Measurements from ENCODE around the gene ST7. TPM values are rescaled to one million over a fixed set of nuclear protein-coding genes. Genes with fewer than 3 reads are reported as not detected.

The ST7 gene
- total and polyA plus RNA-seq, 2 of the 13 experiments (the other 11 are each of a cell fraction or from before 2014, with no cell fraction given), result 17.3 to 23.5 TPM

- intact Hi-C loops (cut with micrococcal nuclease; ENCODE audit: unreplicated experiment) (no loop called here), in situ Hi-C loops (cut with HindIII; ENCODE audit: extremely low pct_ligation_motif_present, low pct_unique_long_range_greater_than_20kb) (no loop called here)
- TF ChIP-seq NAIF1 (CRISPR knock-in tag; IDR thresholded peaks at IDR 0.05; ENCODE audit: borderline replicate concordance), result no peak
- TF ChIP-seq RFXAP (CRISPR knock-in tag; IDR thresholded peaks at IDR 0.05; ENCODE audit: borderline replicate concordance), result no peak
- no peak for TF ChIP-seq ZNF570 (CRISPR knock-in tag; IDR thresholded peaks at IDR 0.05; ENCODE audit: borderline replicate concordance)
- no peak for TF ChIP-seq ZSCAN22 (CRISPR knock-in tag; IDR thresholded peaks at IDR 0.05)
- no peak for TF ChIP-seq ZEB1 (IDR thresholded peaks at IDR 0.05; ENCODE audit: insufficient replicate concordance, low read depth)
- TF ChIP-seq ZBTB44 (CRISPR knock-in tag; IDR thresholded peaks at IDR 0.05), result no peak
- TF ChIP-seq FOSL1 (CRISPR knock-in tag; IDR thresholded peaks at IDR 0.05; ENCODE audit: borderline replicate concordance), result no peak
- no peak for TF ChIP-seq ZNF572 (CRISPR knock-in tag; IDR thresholded peaks at IDR 0.05)
- TF ChIP-seq ZNF747 (CRISPR knock-in tag; IDR thresholded peaks at IDR 0.05; ENCODE audit: borderline replicate concordance), result no peak
- TF ChIP-seq, protein P1, sequence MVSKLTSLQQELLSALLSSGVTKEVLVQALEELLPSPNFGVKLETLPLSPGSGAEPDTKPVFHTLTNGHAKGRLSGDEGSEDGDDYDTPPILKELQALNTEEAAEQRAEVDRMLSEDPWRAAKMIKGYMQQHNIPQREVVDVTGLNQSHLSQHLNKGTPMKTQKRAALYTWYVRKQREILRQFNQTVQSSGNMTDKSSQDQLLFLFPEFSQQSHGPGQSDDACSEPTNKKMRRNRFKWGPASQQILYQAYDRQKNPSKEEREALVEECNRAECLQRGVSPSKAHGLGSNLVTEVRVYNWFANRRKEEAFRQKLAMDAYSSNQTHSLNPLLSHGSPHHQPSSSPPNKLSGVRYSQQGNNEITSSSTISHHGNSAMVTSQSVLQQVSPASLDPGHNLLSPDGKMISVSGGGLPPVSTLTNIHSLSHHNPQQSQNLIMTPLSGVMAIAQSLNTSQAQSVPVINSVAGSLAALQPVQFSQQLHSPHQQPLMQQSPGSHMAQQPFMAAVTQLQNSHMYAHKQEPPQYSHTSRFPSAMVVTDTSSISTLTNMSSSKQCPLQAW (CRISPR knock-in tag; IDR thresholded peaks at IDR 0.05), result no peak
- no peak for TF ChIP-seq RBFOX2 (IDR thresholded peaks at IDR 0.05; ENCODE audit: low read depth, low read length)
- no peak for TF ChIP-seq NFKB2 (CRISPR knock-in tag; IDR thresholded peaks at IDR 0.05; ENCODE audit: borderline replicate concordance)
- no peak for TF ChIP-seq ZNF589 (CRISPR knock-in tag; conservative IDR thresholded peaks at IDR 0.05)
- Histone ChIP-seq H3K27ac (ENCODE audit: extremely low read length, insufficient read depth, low read length) (no peak overlapping the region), H2AFZ (ENCODE audit: low read length) (no peak overlapping the region), H3K9me3 (ENCODE audit: low read length) (no peaks in the 10 kb centered on the region), H3K4me2 (ENCODE audit: low read depth, low read length) (no peak overlapping the region), H4K20me1 (ENCODE audit: insufficient read depth, low read length) (no peaks in the 10 kb centered on the region), H3K9ac (ENCODE audit: insufficient read depth, low read depth, low read length) (no peak overlapping the region), H3K4me1 (ENCODE audit: insufficient read depth, low read length) (peaks cover 12% of the 10 kb centered on the region), H3K79me2 (ENCODE audit: insufficient read depth, low read length) (no peaks in the 10 kb centered on the region), H3K36me3 (replicated peaks in 1 of 2; ENCODE audit: control insufficient read depth in 1 of 2, insufficient read depth in 2 of 2, low read length in 2 of 2) (no peaks in the 10 kb centered on the region), H3K27me3 (ENCODE audit: control insufficient read depth in 1 of 2, insufficient read depth in 2 of 2, low read length in 2 of 2) (no peaks in the 10 kb centered on the region; a peak in 1 of 5 replicates), H3K4me3 (replicated peaks in 1 of 3; ENCODE audit: insufficient read depth in 1 of 3, low read depth in 2 of 3, low read length in 3 of 3) (no peak overlapping the region)
- ATAC-seq, result no peak
- ChIA-PET POLR2A (no interaction called here), CTCF (ENCODE audit: low intra/inter-chr PET ratio, low total read pairs) (no interaction called here)
- FAIRE-seq, result no peak
- no TSS peak for BruUV-seq (replicated peaks)
- DNase-seq (ENCODE audit: low spot score), result no peak
- 98% methylated on average over 3 of the region's 3 CpGs for whole genome bisulfite sequencing (ENCODE audit: low lambda C conversion rate)
These were observed 113.4 kb downstream of the ST7 start for GRCh38 chr7:117066668-117067067.
